Keratinocyte (primary cell): Measurements from ENCODE around the gene PLXDC2.

Experiments used
- CTCF ChIP-seq, 3 experiments: IDR thresholded peaks in 1 of 3; conservative IDR thresholded peaks in 1 of 3; optimal IDR thresholded peaks in 1 of 3; 2 replicates in 2 of 3; 3 replicates in 1 of 3; pipeline versions ENCODE3 to v1.5.1; 2011; ENCODE audit warnings: low read length in 3 of 3, mild to moderate bottlenecking in 3 of 3, moderate library complexity in 2 of 3, control low read depth in 1 of 3, inconsistent platforms in 1 of 3; ENCODE audit not compliant: insufficient read depth in 2 of 3; ENCODE audit errors: extremely low read depth in 1 of 3
- EZH2 ChIP-seq: IDR thresholded peaks from one replicate; pipeline ENCODE4 v1.6.1; 2012; ENCODE audit warnings: inconsistent platforms, mild to moderate bottlenecking, low read length, moderate library complexity

GRCh38 chr10:20117471-20117870 is 301.2 kb downstream of the PLXDC2 start:
- TF ChIP-seq EZH2 (no peak), CTCF (optimal IDR thresholded peaks at IDR 0.05 in 1 of 3, IDR thresholded peaks at IDR 0.05 in 1 of 3, conservative IDR thresholded peaks at IDR 0.05 in 1 of 3; ENCODE audit: extremely low read depth in 1 of 3, insufficient read depth in 2 of 3, low read length in 3 of 3) (no peak)
